Psoas muscle (tissue), 8 donors: ENCODE results near the gene NAXD. TPM values are rescaled to one million over a fixed set of nuclear protein-coding genes. Genes with fewer than 3 reads are reported as not detected.

Experiments
- ATAC-seq, 4 donors: fragments of 200-7000 bp; cut with Tn5 transposase; one replicate each; pipeline ENCODE4 v1.9.1; 2020; ENCODE audit warnings: moderate library complexity in 3 of 4, mild to moderate bottlenecking in 2 of 4
- DNase-seq, 2 donors: peaks; one replicate each; pipeline ENCODE4 v3.0.0-alpha.2; 2020
- H3K27ac ChIP-seq: fragments of 200-600 bp; one replicate; pipeline ENCODE4 v1.8.0; 2022
- H3K27me3 ChIP-seq, 3 donors: fragments of 200-600 bp in 1 of 3; one replicate each; pipeline versions ENCODE4 v1.6.1 to v1.8.0; 2013 to 2022; ENCODE audit warnings: low read length in 2 of 3, mild to moderate bottlenecking in 2 of 3, moderate library complexity in 1 of 3; ENCODE audit not compliant: insufficient read depth in 3 of 3
- H3K36me3 ChIP-seq, 2 donors: fragments of 200-600 bp in 1 of 2; one replicate each; pipeline versions ENCODE4 v1.6.1 to v1.8.0; 2013 to 2022; ENCODE audit warnings: low read depth in 1 of 2, mild to moderate bottlenecking in 1 of 2, moderate library complexity in 1 of 2; ENCODE audit not compliant: insufficient read depth in 1 of 2
- H3K4me1 ChIP-seq: fragments of 200-600 bp; one replicate; pipeline ENCODE4 v1.8.0; 2022
- H3K4me3 ChIP-seq: fragments of 200-600 bp; one replicate; pipeline ENCODE4 v1.8.0; 2022; ENCODE audit warnings: mild to moderate bottlenecking
- H3K9me3 ChIP-seq: fragments of 200-600 bp; one replicate; pipeline ENCODE4 v1.8.0; 2022
- CTCF ChIP-seq: fragments of 200-600 bp; IDR thresholded peaks from one replicate; pipeline ENCODE4 v1.8.0; 2022; ENCODE audit warnings: antibody characterized with exemption
- WGBS, 3 donors: extraction: QIAGEN DNeasy Blood & Tissue Kit; methylation state at CpG; one replicate each; pipeline versions ENCODE4 v1.1.6 to v1.1.7; 2013; 5-methylcytosine and 5-hydroxymethylcytosine counted together
- intact Hi-C, 2 donors: fragments of 100-400 bp; cut with DNase I; formaldehyde crosslinking; loops; one replicate each; pipeline versions ENCODE4 v1.11.0 to v1.14.2; 2022
- polyA plus RNA-seq, 3 donors: library from polyadenylated mRNA; stranded (reverse); fragments of 200-250 nt; gene quantifications; one replicate each; pipeline ENCODE4 v1.2.3, GENCODE V29; 2013
- total RNA-seq, 4 donors: library from RNA; stranded (reverse); fragmentation: NEBNext Ultra II Directional in 2 of 4; extraction: Animal tissue kit (Norgen Biotek cat#: 25700) in 2 of 4; gene quantifications; one replicate each; pipeline versions ENCODE4 v1.2.1 to v1.2.4, GENCODE V29; 2021 to 2023
- donor health status: healthy with polysubstance abuse.
- donor health status: DM: no; HTN: no; CAD: no; lungs with moderate emphysema.
- donor health status: Bipolar disorder and iron deficiency.
- donor health status: healthy.
- donor health status: DM: yes; HTN: yes; CAD: no.
- donor health status: DM: no; HTN: no; CAD: no.
- donor health status: DM: no; HTN: no; CAD: no.
- donor health status: DM: yes; HTN: yes; CAD: no.

Gene NAXD
- total and polyA plus RNA-seq, 7 donors, result 26.0 to 59.2 (median 29.6) TPM

GRCh38 chr13:110662091-110662490 lies 46.7 kb downstream of the NAXD start:
- no peak for TF ChIP-seq CTCF
- Histone ChIP-seq H3K27me3 (no peaks in the 10 kb centered on the region), H3K36me3 (peaks cover 4 to 81% of the 10 kb centered on the region in 2 donors), H3K9me3 (no peaks in the 10 kb centered on the region), H3K4me1 (no peaks in the 10 kb centered on the region), H3K27ac (no peak overlapping the region), H3K4me3 (no peak overlapping the region)
- 97% methylated on average over 24 to 25 of the region's 25 CpGs for WGBS, 3 donors
- intact Hi-C loops, result no loop called here
- ATAC-seq (no peak), DNase-seq (no peak)

GRCh38 chr13:110662777-110663443 lies 47.6 kb downstream of the NAXD start:
- H3K4me3 ChIP-seq, result no peak overlapping the region
- H3K27ac ChIP-seq, result no peak overlapping the region
- intact Hi-C loops, result no loop called here
- 95 to 97% (median 96%) methylated on average over 16 of the region's 16 CpGs for WGBS, 3 donors
- peaks cover 4 to 84% of the 10 kb centered on the region in 2 donors for H3K36me3 ChIP-seq
- H3K4me1 ChIP-seq, result no peaks in the 10 kb centered on the region
- DNase-seq (no peak), ATAC-seq (no peak)
- H3K9me3 ChIP-seq, result no peaks in the 10 kb centered on the region
- H3K27me3 ChIP-seq, result no peaks in the 10 kb centered on the region
- no peak for TF ChIP-seq CTCF

- intact Hi-C loops, result no loop called here
- H3K27me3 ChIP-seq, result no peaks in the 10 kb centered on the region
- peaks cover 4 to 84% of the 10 kb centered on the region in 2 donors for H3K36me3 ChIP-seq
- no peak for TF ChIP-seq CTCF
- H3K27ac ChIP-seq, result no peak overlapping the region
- 78 to 80% (median 78%) methylated on average over 7 of the region's 7 CpGs for WGBS, 3 donors
- DNase-seq (no peak), ATAC-seq (no peak)
- no peaks in the 10 kb centered on the region for H3K9me3 ChIP-seq
- H3K4me3 ChIP-seq, result no peak overlapping the region
- H3K4me1 ChIP-seq, result no peaks in the 10 kb centered on the region
Observed at GRCh38 chr13:110663491-110663890, 48.1 kb downstream of the NAXD start.

GRCh38 chr13:110664041-110664440 lies 48.7 kb downstream of the NAXD start:
- TF ChIP-seq CTCF, result no peak
- no peak overlapping the region for H3K4me3 ChIP-seq
- H3K36me3 ChIP-seq, result peaks cover 4 to 84% of the 10 kb centered on the region in 2 donors
- intact Hi-C loops, result no loop called here
- H3K27me3 ChIP-seq, result no peaks in the 10 kb centered on the region
- WGBS, 3 donors, result 92 to 94% (median 94%) methylated on average over 7 of the region's 7 CpGs
- no peaks in the 10 kb centered on the region for H3K4me1 ChIP-seq
- no peak overlapping the region for H3K27ac ChIP-seq
- DNase-seq, result no peak
- no peak for ATAC-seq
- no peaks in the 10 kb centered on the region for H3K9me3 ChIP-seq

- ATAC-seq (no peak), DNase-seq (no peak)
- 86 to 94% (median 90%) methylated on average over 11 of the region's 11 CpGs for WGBS, 3 donors
- intact Hi-C loops, result no loop called here
- no peak overlapping the region for H3K27ac ChIP-seq
- H3K9me3 ChIP-seq, result no peaks in the 10 kb centered on the region
- TF ChIP-seq CTCF, result no peak
- peaks cover 0 to 86% of the 10 kb centered on the region in 2 donors for H3K36me3 ChIP-seq
- no peaks in the 10 kb centered on the region for H3K4me1 ChIP-seq
- no peak overlapping the region for H3K4me3 ChIP-seq
- no peaks in the 10 kb centered on the region for H3K27me3 ChIP-seq
Observed at GRCh38 chr13:110664673-110665072, 49.3 kb downstream of the NAXD start.
